Smooth muscle cell of the brain vasculature (primary cell): ENCODE data around the gene DISC1.
"Not testable (repeated sequence)": the region's sequence is repeated elsewhere in the genome, so short reads cannot be mapped to it uniquely, and the experiment has no call there.

Experiments used
- DNase-seq: peaks from one replicate; pipeline ENCODE4 v3.0.0-alpha.2; 2012; ENCODE audit warnings: low read depth, low spot score

DISC1 gene

GRCh38 chr1:231728987-231729386 is 102.4 kb downstream of the DISC1 start:
- DNase-seq, result not testable (repeated sequence)

- DNase-seq, result no peak
These were observed 103.0 kb downstream of the DISC1 start for GRCh38 chr1:231729544-231729943.

GRCh38 chr1:231731268-231731667 is 104.7 kb downstream of the DISC1 start:
- no peak for DNase-seq

- no peak for DNase-seq
These were observed 106.5 kb downstream of the DISC1 start for GRCh38 chr1:231733063-231733462.

- DNase-seq, result no peak
These were observed 107.1 kb downstream of the DISC1 start for GRCh38 chr1:231733672-231734071.

GRCh38 chr1:231734417-231734816 is 107.8 kb downstream of the DISC1 start:
- DNase-seq, result no peak

GRCh38 chr1:231735411-231735810 is 108.8 kb downstream of the DISC1 start:
- no peak for DNase-seq

GRCh38 chr1:231735941-231736340 is 109.4 kb downstream of the DISC1 start:
- DNase-seq, result no peak

GRCh38 chr1:231736464-231736863 is 109.9 kb downstream of the DISC1 start:
- no peak for DNase-seq

- DNase-seq, result no peak
These were observed 112.0 kb downstream of the DISC1 start for GRCh38 chr1:231738554-231738953.

- DNase-seq, result no peak
These were observed 117.4 kb downstream of the DISC1 start for GRCh38 chr1:231743966-231744365.

- DNase-seq, result no peak
These were observed 122.3 kb downstream of the DISC1 start for GRCh38 chr1:231748760-231749415.

GRCh38 chr1:231750296-231750695 is 123.7 kb downstream of the DISC1 start:
- no peak for DNase-seq

GRCh38 chr1:231750818-231751362 is 124.3 kb downstream of the DISC1 start:
- no peak for DNase-seq

GRCh38 chr1:231751415-231751814 is 124.8 kb downstream of the DISC1 start:
- DNase-seq, result no peak

GRCh38 chr1:231753313-231753712 is 126.7 kb downstream of the DISC1 start:
- DNase-seq, result no peak

- no peak for DNase-seq
These were observed 130.5 kb downstream of the DISC1 start for GRCh38 chr1:231757101-231757404.

- DNase-seq, result no peak
These were observed 131.2 kb downstream of the DISC1 start for GRCh38 chr1:231757759-231758158.

- DNase-seq, result no peak
These were observed 134.7 kb downstream of the DISC1 start for GRCh38 chr1:231761252-231761651.

- DNase-seq, result no peak
These were observed 135.4 kb downstream of the DISC1 start for GRCh38 chr1:231761747-231762541.

- no peak for DNase-seq
These were observed 136.9 kb downstream of the DISC1 start for GRCh38 chr1:231763456-231763855.

- not testable (repeated sequence) for DNase-seq
These were observed 139.2 kb downstream of the DISC1 start for GRCh38 chr1:231765825-231766224.

- DNase-seq, result no peak
These were observed 140.9 kb downstream of the DISC1 start for GRCh38 chr1:231767471-231767870.
